ENCODE measurements around the gene KCTD17. TPM values are rescaled to one million over a fixed set of nuclear protein-coding genes. Genes with fewer than 3 reads are reported as not detected.

KCTD17 gene
- total and polyA plus RNA-seq, 4 donors = 2.0 to 5.2 (median 3.7) TPM

DNA sequence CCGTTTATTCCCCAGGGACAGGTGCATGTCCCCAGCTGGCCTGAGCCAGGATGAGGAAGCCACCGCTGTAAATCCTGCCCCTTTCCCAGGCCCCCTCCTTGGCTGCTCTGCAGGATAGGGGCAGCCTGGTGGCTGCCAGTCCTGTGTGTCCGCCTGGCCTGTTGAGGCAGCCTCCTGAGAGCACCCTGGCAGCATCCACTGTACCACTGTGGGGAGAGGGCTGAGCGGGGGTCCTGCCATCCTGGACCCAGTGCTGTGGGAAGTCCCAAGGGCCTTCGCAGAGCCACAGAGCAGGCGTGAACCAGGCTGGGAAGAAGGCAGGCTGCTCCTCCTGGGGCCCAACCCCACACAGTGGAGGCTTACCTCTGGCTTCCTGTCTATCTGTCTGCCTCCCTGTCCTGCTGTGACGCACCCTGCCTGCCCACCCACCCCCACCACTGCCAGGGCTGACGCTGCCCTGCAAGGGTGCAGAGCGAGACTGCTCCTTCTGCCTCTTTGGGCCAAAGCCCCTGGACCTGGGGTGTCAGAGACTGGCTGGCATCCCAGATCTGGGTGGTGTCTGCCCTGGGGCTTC, 8.4 kb downstream of the KCTD17 start:
- Histone ChIP-seq H3K27me3 (ENCODE audit: control insufficient read depth in 4 of 4, insufficient read depth in 4 of 4, low read length in 3 of 4) (no peaks in the 10 kb centered on the region), H3K4me1 (ENCODE audit: control insufficient read depth in 4 of 4, insufficient read depth in 4 of 4, low read length in 3 of 4) (no peaks in the 10 kb centered on the region), H3K4me3 (ENCODE audit: low read depth in 1 of 3, low read length in 3 of 3) (no peak overlapping the region), H3K36me3 (ENCODE audit: control insufficient read depth in 4 of 4, insufficient read depth in 3 of 4, low read depth in 1 of 4, low read length in 3 of 4) (no peaks in the 10 kb centered on the region), H3K27ac (ENCODE audit: low read depth in 1 of 2, low read length in 2 of 2) (no peak overlapping the region), H3K9me3 (ENCODE audit: control insufficient read depth in 4 of 4, low read length in 3 of 4) (no peaks in the 10 kb centered on the region), H3K9ac (ENCODE audit: low read depth in 1 of 2, low read length in 2 of 2) (no peak overlapping the region)
- DNase-seq (ENCODE audit: low spot score) = no peak
- TF ChIP-seq FOXA2 (IDR thresholded peaks at IDR 0.05) (no peak), RAD21 (IDR thresholded peaks at IDR 0.05) (no peak), TAF1 (conservative IDR thresholded peaks at IDR 0.05) (no peak), RXRA (IDR thresholded peaks at IDR 0.05) (no peak), SP1 (IDR thresholded peaks at IDR 0.05) (no peak), JUND (IDR thresholded peaks at IDR 0.05) (no peak), FOXA1 (IDR thresholded peaks at IDR 0.05) (no peak), HNF4G (IDR thresholded peaks at IDR 0.05) (no peak)
- TF ChIP-seq, protein P1, sequence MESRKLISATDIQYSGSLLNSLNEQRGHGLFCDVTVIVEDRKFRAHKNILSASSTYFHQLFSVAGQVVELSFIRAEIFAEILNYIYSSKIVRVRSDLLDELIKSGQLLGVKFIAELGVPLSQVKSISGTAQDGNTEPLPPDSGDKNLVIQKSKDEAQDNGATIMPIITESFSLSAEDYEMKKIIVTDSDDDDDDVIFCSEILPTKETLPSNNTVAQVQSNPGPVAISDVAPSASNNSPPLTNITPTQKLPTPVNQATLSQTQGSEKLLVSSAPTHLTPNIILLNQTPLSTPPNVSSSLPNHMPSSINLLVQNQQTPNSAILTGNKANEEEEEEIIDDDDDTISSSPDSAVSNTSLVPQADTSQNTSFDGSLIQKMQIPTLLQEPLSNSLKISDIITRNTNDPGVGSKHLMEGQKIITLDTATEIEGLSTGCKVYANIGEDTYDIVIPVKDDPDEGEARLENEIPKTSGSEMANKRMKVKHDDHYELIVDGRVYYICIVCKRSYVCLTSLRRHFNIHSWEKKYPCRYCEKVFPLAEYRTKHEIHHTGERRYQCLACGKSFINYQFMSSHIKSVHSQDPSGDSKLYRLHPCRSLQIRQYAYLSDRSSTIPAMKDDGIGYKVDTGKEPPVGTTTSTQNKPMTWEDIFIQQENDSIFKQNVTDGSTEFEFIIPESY (IDR thresholded peaks at IDR 0.05) = no peak
- TF ChIP-seq, protein P2, sequence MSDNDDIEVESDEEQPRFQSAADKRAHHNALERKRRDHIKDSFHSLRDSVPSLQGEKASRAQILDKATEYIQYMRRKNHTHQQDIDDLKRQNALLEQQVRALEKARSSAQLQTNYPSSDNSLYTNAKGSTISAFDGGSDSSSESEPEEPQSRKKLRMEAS (IDR thresholded peaks at IDR 0.05) = no peak
- TF ChIP-seq, protein P3, sequence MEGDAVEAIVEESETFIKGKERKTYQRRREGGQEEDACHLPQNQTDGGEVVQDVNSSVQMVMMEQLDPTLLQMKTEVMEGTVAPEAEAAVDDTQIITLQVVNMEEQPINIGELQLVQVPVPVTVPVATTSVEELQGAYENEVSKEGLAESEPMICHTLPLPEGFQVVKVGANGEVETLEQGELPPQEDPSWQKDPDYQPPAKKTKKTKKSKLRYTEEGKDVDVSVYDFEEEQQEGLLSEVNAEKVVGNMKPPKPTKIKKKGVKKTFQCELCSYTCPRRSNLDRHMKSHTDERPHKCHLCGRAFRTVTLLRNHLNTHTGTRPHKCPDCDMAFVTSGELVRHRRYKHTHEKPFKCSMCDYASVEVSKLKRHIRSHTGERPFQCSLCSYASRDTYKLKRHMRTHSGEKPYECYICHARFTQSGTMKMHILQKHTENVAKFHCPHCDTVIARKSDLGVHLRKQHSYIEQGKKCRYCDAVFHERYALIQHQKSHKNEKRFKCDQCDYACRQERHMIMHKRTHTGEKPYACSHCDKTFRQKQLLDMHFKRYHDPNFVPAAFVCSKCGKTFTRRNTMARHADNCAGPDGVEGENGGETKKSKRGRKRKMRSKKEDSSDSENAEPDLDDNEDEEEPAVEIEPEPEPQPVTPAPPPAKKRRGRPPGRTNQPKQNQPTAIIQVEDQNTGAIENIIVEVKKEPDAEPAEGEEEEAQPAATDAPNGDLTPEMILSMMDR (IDR thresholded peaks at IDR 0.05; ENCODE audit: low read depth, low read length, missing input control) = no peak
- 89% methylated on average over 9 of the region's 9 CpGs for WGBS

DNA sequence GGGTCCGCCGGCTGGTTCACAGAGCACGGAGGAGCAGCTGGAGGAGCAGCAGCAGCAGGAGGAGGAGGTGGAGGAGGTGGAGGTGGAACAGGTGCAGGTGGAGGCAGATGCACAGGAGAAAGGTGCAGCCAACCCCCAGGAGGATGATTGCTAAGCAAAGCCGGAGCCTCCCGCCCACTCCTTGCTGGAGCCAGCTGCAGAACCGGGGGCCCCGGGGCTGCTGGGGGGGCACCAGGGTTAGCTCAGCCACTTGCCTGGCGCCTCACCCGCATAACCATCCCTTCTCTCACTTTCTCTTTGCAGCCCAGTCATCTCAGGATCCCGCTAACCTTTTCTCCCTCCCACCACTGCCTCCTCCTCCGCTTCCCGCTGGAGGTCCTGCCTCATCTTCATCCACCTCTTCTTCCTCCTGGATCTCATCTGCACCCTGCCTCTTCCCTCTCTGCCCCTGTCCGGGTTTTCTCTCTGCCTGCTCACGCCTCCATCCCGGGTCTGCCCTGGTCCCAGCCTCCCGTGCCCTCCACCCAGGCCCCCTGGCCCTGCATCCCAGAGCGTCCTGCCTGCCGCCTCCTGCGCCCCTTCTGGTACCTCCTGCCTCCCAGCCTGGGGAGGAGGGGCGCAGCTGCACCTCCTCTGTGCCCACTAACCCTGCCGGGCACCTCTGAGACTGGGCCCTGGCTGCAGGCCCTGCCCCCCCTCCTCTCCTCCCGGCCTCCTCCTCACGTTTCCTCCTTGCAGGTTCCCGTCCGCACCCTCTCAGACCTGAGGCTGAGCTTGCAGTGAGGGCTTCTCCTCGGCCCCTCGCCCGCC, 9.5 kb downstream of the KCTD17 start:
- Histone ChIP-seq H3K27ac (ENCODE audit: low read depth in 1 of 2, low read length in 2 of 2) (no peak overlapping the region), H3K9me3 (ENCODE audit: control insufficient read depth in 4 of 4, low read length in 3 of 4) (no peaks in the 10 kb centered on the region), H3K27me3 (ENCODE audit: control insufficient read depth in 4 of 4, insufficient read depth in 4 of 4, low read length in 3 of 4) (no peaks in the 10 kb centered on the region), H3K9ac (ENCODE audit: low read depth in 1 of 2, low read length in 2 of 2) (no peak overlapping the region), H3K4me1 (ENCODE audit: control insufficient read depth in 4 of 4, insufficient read depth in 4 of 4, low read length in 3 of 4) (no peaks in the 10 kb centered on the region), H3K4me3 (ENCODE audit: low read depth in 1 of 3, low read length in 3 of 3) (no peak overlapping the region), H3K36me3 (ENCODE audit: control insufficient read depth in 4 of 4, insufficient read depth in 3 of 4, low read depth in 1 of 4, low read length in 3 of 4) (peaks cover 0 to 8% (median 0%) of the 10 kb centered on the region in 4 donors)
- no peak for DNase-seq (ENCODE audit: low spot score)
- no peak for TF ChIP-seq TAF1 (conservative IDR thresholded peaks at IDR 0.05)
- 79% methylated on average over 28 of the region's 28 CpGs for WGBS

DNA sequence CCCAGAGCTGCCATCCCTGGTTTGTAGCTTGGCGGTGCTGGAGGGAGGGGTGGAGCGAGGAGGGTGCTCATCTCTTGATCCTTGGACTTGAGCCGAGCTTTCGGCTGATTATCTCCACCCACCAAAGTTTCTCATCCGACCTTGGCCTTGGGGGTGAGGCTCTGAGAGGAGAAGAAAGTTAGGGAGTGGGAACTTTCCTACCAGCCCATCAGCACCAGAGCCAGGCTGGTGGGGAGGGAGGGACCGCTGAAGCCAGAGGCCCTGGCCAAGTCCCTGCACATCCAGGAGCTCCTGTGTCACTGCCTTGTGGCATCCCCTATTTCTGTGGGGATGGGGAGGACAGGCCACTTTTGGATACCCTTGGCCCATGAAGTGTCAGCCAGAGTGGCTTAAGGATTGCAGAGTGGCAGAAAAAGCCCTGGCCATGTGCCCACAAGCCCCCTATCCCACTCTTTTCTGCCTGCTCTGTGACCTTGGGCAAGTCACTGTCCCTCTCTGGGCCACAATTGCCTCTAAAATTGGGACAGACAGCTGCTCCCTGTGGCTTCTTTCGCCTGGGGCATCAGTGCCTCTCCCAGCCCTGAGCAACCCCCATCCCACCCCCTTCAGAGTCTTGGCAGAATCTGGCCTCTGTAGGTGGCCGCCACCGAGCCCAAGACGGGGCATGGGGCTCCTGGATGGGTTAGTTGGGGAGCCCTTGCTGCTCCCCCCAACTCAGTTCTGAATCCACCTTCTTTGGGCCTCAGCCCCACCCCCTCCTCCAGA, 10.3 kb downstream of the KCTD17 start:
- Histone ChIP-seq H3K27me3 (ENCODE audit: control insufficient read depth in 4 of 4, insufficient read depth in 4 of 4, low read length in 3 of 4) (no peaks in the 10 kb centered on the region), H3K27ac (ENCODE audit: low read depth in 1 of 2, low read length in 2 of 2) (no peak overlapping the region), H3K4me1 (ENCODE audit: control insufficient read depth in 4 of 4, insufficient read depth in 4 of 4, low read length in 3 of 4) (no peaks in the 10 kb centered on the region), H3K4me3 (ENCODE audit: low read depth in 1 of 3, low read length in 3 of 3) (no peak overlapping the region), H3K9me3 (ENCODE audit: control insufficient read depth in 4 of 4, low read length in 3 of 4) (no peaks in the 10 kb centered on the region), H3K9ac (ENCODE audit: low read depth in 1 of 2, low read length in 2 of 2) (no peak overlapping the region), H3K36me3 (ENCODE audit: control insufficient read depth in 4 of 4, insufficient read depth in 3 of 4, low read depth in 1 of 4, low read length in 3 of 4) (peaks cover 0 to 16% (median under 1%) of the 10 kb centered on the region in 4 donors)
- WGBS = 66% methylated on average over 10 of the region's 10 CpGs
- TF ChIP-seq EGR1 (IDR thresholded peaks at IDR 0.05; ENCODE audit: low read depth in 2 of 2) (no peak), HNF4A (conservative IDR thresholded peaks at IDR 0.05) (no peak), YY1 (IDR thresholded peaks at IDR 0.05) (no peak), HNF4G (IDR thresholded peaks at IDR 0.05) (no peak), GABPA (IDR thresholded peaks at IDR 0.05 in 1 of 2, conservative IDR thresholded peaks at IDR 0.05 in 1 of 2) (no peak), SP1 (IDR thresholded peaks at IDR 0.05) (no peak), TAF1 (conservative IDR thresholded peaks at IDR 0.05) (no peak), RXRA (IDR thresholded peaks at IDR 0.05) (no peak), JUND (IDR thresholded peaks at IDR 0.05) (no peak), FOXA2 (IDR thresholded peaks at IDR 0.05) (no peak)
- TF ChIP-seq, protein P4, sequence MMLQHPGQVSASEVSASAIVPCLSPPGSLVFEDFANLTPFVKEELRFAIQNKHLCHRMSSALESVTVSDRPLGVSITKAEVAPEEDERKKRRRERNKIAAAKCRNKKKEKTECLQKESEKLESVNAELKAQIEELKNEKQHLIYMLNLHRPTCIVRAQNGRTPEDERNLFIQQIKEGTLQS (IDR thresholded peaks at IDR 0.05) = no peak
- TF ChIP-seq, protein P2 (IDR thresholded peaks at IDR 0.05) = no peak
- no peak for DNase-seq (ENCODE audit: low spot score)
